GM19324 (cell line): ENCODE measurements around the gene SLITRK3.

Source experiments
- ATAC-seq: cut with Tn5 transposase; IDR thresholded peaks from one replicate; pipeline ENCODE4 v1.9.1; 2021; ENCODE audit warnings: mild to moderate bottlenecking, moderate library complexity; ENCODE audit not compliant: unreplicated experiment, low FRiP score

SLITRK3 gene

GRCh38 chr3:165195640-165196576, at the start of gene SLITRK3:
TSS of gene SLITRK3 (minus strand) at chr3:165196384. CDS start at chr3:165190830, 5,554 bp downstream.
- ATAC-seq, result no peak

- no peak for ATAC-seq
Observed at GRCh38 chr3:165243597-165243996, 47.4 kb upstream of the SLITRK3 start.

GRCh38 chr3:165233501-165234195, 37.5 kb upstream of the SLITRK3 start:
- no peak for ATAC-seq

- ATAC-seq, result no peak
Observed at GRCh38 chr3:165225604-165226003, 29.4 kb upstream of the SLITRK3 start.

GRCh38 chr3:165217739-165218138, 21.6 kb upstream of the SLITRK3 start:
- no peak for ATAC-seq

GRCh38 chr3:165212580-165212979, 16.4 kb upstream of the SLITRK3 start:
- no peak for ATAC-seq

- ATAC-seq, result no peak
Observed at GRCh38 chr3:165211721-165212120, 15.5 kb upstream of the SLITRK3 start.

- no peak for ATAC-seq
Observed at GRCh38 chr3:165210727-165211126, 14.5 kb upstream of the SLITRK3 start.

- ATAC-seq, result no peak
Observed at GRCh38 chr3:165210132-165210531, 13.9 kb upstream of the SLITRK3 start.

- ATAC-seq, result peak; percentile 95
Observed at GRCh38 chr3:165206454-165207266, 10.5 kb upstream of the SLITRK3 start.

- ATAC-seq, result no peak
Observed at GRCh38 chr3:165204445-165204844, 8.3 kb upstream of the SLITRK3 start.

- no peak for ATAC-seq
Observed at GRCh38 chr3:165202995-165203394, 6.8 kb upstream of the SLITRK3 start.

GRCh38 chr3:165201964-165202363, 5.8 kb upstream of the SLITRK3 start:
- ATAC-seq, result no peak

GRCh38 chr3:165197481-165197800, 1.3 kb upstream of the SLITRK3 start:
- ATAC-seq, result no peak

- no peak for ATAC-seq
Observed at GRCh38 chr3:165196577-165197480, 645 bp upstream of the SLITRK3 start.

GRCh38 chr3:165195241-165195639, 944 bp downstream of the SLITRK3 start:
- ATAC-seq, result no peak

GRCh38 chr3:165194511-165195240, 1.5 kb downstream of the SLITRK3 start:
- ATAC-seq, result no peak

- ATAC-seq, result no peak
Observed at GRCh38 chr3:165193366-165194254, 2.6 kb downstream of the SLITRK3 start.
